HG02763 (cell line): ENCODE results near the gene NID1.

ENCODE experiments used
- ATAC-seq: cut with Tn5 transposase; IDR thresholded peaks from one replicate; pipeline ENCODE4 v1.9.1; 2021; ENCODE audit warnings: mild to moderate bottlenecking, moderate library complexity; ENCODE audit not compliant: unreplicated experiment

Gene NID1, protein sequence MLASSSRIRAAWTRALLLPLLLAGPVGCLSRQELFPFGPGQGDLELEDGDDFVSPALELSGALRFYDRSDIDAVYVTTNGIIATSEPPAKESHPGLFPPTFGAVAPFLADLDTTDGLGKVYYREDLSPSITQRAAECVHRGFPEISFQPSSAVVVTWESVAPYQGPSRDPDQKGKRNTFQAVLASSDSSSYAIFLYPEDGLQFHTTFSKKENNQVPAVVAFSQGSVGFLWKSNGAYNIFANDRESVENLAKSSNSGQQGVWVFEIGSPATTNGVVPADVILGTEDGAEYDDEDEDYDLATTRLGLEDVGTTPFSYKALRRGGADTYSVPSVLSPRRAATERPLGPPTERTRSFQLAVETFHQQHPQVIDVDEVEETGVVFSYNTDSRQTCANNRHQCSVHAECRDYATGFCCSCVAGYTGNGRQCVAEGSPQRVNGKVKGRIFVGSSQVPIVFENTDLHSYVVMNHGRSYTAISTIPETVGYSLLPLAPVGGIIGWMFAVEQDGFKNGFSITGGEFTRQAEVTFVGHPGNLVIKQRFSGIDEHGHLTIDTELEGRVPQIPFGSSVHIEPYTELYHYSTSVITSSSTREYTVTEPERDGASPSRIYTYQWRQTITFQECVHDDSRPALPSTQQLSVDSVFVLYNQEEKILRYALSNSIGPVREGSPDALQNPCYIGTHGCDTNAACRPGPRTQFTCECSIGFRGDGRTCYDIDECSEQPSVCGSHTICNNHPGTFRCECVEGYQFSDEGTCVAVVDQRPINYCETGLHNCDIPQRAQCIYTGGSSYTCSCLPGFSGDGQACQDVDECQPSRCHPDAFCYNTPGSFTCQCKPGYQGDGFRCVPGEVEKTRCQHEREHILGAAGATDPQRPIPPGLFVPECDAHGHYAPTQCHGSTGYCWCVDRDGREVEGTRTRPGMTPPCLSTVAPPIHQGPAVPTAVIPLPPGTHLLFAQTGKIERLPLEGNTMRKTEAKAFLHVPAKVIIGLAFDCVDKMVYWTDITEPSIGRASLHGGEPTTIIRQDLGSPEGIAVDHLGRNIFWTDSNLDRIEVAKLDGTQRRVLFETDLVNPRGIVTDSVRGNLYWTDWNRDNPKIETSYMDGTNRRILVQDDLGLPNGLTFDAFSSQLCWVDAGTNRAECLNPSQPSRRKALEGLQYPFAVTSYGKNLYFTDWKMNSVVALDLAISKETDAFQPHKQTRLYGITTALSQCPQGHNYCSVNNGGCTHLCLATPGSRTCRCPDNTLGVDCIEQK

DNA sequence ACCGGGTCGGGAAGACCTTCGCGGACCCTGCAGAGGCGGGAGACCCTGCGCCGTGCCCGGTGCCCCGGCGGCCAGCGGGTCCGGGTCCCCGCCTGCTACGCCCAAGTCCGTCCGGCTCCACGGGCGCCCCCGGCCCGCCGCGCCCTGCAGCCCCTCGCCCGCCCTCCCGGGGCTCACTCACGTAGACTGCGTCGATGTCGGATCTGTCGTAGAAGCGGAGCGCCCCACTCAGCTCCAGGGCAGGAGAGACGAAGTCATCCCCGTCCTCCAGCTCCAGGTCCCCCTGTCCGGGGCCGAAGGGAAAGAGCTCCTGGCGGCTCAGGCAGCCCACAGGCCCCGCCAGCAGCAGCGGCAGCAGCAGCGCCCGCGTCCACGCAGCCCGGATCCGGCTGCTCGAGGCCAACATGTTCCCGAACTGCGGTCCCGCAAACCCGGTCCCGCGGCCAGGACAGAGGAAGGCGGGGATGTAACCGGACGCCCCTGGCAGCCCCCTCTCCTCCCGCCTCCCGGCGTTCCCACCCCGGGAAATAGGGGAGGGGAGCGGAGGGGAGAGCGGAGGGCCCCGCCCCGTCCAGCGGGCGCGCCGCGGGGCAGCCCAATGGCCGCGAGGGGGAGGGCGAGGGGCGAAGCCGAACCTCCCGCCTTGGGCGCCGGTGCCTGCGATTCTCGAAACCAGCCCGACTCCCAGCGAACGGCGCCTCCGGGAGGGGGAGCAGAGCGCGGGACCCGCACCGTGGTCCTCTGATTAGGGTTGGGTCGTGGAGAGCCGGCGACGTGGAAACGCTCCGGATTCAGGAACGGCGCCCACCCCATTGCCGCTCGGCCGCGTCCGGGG lies at the start of gene NID1:
NID1 (minus strand) TSS at position 417 of the 835 bp plus-strand sequence; CDS start at position 406, 11 bp downstream.
- ATAC-seq: no peak

DNA sequence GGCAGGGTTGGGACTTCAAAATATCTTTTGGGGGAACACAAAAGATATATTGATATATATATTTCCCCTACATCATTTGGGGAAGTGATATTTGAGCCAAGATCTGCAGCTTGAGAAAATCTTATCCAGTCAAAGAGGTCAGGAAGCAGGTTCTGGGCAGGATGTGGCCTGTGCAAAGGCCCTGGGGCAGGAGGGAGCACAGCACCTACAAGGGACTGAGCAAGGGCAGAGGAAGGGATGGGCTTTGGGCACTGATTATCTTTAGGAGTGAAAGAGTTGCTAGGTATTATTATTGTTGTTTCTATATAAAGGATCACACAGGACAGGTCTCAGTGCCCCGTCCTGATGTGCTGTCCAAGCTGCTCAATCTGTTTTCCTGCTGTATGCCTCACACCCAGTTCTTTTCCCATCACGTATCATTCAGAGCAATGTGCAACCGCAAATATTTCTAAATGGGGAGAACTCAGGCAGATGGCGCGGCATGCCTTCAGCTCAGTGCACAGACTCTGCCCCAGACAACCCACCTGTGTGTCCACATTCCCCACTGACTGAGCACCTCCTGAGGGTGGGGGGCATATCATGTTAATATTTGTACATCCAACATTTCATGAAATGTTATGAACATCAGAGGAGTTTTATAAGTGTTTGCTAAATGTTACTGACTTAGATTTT lies 49.3 kb upstream of the NID1 start:
- no peak for ATAC-seq

DNA sequence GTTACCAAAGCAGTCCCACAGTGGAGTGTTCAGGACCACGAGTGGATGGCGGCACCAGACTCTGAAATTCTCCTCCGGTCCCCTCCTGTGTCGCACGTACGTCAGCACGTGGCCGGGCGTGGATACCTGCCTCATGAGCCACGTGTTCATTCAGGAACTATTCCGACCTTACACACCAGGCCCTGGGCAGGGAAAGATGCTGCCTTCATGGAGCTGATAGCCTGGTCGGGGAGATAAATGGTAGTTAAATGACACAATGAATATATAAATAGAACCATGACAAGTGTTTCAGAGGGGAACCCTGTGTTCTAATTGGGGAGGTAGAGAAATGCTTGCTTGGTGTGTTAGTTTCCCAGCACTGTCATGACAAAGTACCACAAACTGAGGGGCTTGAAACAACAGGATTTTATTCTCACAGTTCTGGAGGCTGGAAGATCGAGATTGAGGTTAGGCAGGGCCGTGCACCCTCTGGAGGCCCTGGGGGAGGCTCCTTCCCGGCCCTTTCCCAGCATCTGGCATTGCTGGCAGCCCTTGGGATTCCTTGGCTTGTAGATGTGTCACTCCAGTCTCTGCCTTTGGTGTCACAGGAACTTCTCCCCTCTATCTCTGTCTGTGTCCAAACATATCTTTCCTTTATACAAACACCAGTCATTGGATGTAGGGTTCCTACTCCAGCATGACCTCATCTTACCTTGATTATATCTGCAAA lies 48.6 kb upstream of the NID1 start:
- ATAC-seq: no peak

DNA sequence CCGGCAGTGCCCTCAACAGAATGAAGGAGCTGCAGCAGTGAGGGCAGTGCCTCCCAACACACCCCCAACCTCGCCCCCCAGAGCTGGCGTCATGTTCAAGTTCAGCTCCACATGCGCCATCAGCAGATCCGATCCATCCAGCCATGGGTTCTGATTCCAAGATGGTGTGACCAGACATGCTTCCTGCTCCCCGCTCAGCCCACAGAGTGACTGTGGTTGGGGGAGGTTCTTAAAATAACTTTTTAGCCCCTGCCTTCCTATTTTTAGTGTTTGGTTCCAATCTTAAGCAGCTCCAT lies 47.4 kb upstream of the NID1 start:
- no peak for ATAC-seq

DNA sequence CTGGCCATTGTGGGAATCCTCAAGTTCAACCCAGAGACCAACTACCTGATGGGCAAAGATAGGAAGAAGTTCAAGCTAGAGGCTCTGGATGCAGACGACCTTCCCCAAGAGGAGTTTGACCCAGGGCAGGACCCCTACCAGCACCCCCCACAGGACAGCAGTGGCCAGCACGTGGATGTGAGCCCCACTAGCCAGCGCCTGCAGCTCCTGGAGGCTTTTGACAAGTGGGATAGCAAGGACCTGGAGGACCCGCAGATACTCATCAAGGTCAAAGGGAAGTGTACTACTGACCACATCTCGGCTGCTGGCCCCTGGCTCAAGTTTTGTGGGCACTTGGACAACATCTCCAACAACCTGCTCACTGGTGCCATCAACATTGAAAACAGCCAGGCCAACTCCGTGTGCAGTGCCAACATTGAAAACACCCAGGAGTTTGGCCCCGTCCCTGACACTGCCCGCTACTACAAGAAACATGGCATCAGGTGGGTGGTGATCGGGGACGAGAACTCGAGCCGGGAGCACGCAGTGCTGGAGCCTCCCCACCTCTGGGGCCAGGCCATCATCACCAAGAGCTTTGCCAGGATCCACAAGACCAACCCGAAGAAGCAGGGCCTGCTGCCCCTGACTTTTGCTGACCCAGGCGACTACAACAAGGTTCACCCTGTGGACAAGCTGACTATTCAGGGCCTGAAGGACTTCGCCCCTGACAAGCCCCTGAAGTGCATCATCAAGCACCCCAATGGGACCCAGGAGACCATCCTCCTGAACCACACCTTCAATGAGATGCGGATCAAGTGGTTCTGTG lies 46.8 kb upstream of the NID1 start:
- no peak for ATAC-seq

DNA sequence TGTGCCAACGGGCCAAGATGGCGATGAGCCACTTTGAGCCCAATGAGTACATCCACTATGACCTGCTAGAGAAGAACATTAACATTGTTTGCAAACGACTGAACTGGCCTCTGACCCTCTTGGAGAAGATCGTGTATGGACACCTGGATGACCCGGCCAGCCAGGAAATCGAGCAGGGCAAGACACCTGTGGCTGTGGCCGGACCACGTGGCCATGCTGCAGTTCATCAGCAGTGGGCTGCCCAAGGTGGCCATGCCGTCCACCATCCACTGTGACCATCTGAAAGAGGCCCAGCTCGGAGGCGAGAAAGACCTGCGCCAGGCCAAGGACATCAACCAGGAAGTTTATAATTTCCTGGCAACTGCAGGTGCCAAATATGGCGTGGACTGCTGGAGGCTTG lies 45.2 kb upstream of the NID1 start:
- ATAC-seq: no peak

DNA sequence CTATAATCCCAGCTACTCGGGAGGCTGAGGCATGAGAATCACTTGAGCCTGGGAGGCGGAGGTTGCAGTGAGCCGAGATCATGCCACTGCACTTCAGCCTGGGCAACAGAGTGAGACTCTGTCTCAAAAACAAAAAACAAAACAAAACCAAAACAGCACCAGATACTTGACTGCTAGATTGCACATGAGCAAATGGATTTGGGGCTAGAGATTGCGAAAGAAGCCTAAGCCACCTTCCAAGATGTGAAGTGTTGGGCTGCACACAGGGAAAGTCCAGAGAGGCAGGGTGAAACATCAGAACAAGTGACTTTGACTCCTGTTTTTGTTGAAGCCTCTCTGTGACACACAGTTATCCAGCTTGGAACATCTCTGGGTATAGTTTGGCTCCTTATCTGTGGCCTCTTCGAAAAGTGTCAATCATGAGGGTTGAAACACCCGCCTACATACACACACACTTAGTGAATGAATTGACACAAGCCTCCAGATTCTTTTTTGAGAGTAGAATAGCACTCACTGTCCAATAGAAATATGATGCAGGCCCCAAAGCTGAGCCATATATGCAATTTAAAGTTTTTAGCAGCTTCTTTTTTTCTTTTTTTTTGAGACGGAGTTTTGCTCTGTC lies 43.2 kb upstream of the NID1 start:
- no peak for ATAC-seq

DNA sequence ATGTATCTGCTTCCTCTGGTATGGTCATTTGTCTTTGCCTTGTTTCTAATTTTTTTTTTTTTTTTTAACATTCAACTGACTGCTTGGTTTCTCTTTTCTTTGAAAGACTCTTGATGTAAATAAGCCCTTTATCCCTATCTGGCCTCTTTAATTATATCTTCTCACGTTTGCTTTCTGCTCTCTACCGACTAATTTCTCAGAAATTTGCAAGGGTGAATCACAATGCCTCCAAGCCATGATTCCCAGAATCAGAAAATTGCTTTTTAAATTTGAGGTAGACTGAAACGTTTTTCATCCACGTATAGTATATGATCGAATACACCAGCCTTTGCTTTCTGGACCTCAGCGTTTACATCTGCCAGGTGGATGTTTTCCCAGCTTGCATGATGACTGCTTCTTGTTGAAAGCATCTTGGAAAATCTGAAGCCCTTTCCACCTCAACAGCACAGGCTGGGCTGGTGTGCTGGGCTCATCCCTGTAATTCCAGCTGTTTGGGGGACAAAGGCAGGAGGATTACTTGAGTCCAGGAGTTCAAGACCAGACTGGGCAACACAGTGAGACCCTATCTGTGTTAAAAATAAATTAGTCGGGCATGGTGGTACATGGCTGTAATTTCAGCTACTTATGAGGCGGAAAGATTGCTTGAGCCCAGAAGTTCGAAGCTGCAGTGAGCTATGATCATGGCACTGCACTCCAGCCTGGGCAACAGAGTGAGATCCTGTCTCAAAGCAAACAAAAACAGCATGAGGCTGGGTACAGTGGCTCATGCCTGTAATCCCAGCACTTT lies 42.4 kb upstream of the NID1 start:
- no peak for ATAC-seq

DNA sequence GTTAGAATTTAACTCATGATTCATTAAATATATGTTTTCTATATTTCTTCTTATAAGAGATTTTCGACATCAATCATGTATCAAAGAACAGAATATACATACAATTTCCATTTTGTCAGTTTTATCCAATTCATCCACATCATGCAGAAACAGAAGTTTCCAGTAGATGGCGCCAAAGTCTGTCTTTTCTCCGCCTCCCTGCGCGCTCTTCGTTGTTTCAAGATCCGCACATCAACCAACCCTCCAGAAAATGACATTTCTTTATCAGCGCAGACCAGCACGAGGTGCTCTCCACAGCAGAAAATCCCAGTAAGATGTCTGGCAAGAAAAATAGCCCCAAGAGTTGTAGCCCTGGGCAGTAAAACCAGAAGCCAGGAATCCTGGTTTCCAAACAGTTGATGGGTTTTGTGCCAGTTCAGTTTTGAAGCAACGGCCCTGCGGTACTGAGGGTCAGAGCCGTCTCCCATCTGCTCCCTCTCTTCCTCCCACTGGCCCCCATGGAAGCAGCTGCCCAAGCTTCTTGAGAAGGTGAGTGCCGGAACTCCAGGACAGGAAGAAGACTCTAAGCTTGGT lies 38.8 kb upstream of the NID1 start:
- no peak for ATAC-seq

DNA sequence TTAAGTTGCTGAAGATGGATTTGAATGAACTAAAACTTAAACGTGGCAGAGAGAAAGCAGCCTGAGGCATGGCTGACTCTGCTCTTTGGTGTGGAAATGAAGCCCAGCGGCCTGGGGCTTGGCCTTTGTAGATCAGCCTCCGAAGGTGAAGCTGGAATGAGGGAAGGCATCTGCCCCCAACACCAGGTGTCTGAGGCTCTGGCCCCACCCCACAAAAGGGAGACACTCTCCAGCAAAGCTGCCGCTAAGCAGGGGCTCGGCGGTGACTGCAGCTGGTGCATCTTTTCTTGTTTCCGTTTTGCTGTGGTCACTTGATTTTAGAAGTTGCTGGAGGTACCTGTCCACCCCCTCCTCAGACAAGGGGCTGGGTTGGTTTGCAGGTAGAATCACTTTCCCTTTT lies 38.2 kb upstream of the NID1 start:
- ATAC-seq: no peak

DNA sequence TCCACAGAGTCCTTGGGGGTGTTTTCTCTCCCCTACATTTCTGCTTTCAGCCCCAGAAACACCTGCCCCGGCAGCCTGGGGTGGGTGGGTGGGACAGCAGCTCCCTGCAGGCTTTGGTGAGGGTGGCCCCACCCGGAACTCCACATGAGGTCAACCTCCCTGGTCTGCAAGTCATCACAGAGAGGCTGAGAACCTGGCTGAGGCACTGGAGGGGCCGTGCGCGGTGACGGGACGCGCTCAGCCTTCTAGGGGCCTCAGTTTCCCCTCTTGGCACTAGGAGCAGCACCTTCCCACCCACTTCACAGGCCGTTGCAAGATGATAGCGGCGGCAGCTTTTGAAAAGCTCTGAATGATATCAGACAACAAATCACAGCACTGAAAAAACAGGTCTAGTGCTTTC lies 37.7 kb upstream of the NID1 start:
- ATAC-seq: no peak

DNA sequence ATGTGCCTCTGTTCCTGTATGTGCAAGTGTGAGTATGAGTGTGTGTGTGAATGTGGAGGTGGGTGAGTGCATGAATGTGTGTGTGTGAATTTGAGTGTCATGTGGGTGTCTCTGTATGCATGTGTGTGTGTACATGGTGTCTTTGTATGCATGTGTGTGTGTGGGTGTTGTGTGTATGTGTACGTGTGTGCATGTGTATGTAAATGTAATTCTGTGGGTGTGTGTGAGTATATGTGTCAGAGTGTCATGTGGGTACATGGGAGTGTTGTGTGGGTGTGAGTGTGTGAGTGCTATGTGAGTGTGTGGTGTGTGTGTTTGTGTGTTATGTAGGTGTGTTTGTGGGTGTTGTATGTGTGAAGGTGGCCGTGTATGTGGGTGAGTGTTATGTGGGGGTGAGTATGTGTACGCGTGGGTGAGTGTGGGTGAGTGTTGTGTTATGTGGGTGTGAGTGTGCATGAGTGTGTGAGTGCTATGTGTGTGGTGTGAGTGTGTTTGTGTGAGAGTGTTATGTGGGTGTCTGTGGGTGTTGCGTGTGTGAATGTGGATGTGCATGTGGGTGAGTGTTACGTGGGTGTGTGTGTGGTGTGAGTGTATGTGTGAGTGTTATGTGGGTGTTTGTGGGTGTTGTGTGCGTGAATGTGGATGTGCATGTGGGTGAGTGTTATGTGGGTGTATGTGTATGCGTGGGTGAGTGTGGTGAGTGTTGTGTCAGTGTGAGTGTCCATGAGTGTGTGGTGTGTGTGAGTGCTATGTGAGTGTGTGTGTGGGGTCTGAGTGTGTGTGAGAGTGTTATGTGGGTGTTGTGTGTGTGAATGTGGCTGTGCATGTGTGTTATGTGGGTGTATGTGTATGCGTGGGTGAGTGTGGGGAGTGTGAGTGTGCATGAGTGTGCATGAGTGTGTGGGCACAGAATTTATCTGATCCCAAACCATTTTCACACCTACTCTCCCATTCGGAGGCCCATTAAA lies 36.6 kb upstream of the NID1 start:
- ATAC-seq: no peak

DNA sequence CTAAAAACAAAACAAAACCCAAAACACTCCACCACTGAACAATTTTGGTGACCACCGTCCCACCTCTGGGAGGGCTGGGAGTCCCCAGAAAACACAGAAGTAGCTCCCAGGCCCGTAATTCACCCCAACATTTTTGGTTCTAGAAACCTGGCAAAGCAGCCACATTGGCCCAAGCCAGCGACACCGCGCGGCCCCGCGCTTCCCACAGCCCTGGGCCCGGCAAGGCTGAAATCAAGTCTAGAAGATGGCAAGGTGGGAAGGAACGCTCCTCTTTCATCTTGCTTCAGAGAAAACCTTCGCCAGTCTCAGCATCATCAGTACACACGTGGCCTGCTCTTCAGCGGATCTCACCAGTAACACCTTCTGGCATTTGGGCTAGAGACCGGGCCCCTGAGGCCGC lies 35.9 kb upstream of the NID1 start:
- ATAC-seq: no peak

DNA sequence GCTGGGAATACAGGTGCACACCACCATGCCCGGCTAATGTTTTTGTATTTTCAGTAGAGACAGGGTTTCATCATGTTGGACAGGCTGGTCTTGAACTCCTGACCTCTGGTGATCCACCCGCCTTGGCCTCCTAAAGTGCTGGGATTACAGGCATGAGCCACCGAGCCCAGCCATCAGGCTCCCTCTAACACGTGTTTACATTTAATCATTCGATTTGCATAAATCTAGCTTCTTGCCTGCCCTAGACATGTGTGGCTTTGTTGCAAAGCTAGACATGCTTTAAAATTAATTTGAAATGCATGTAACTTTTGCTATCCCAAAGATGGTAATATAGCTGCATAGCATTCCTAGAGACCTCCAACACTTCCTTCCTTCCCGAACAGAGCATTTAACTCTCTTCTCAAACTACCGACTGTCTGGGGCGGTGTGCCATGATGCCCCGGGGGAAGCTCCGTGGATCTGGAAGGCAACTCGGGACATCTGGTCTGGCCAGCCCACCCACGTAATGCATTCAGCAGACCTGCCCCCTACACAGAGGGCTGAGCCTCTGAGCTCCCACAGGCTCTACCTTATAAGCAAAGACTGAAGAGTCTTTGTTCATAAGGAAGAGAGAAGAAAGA lies 34.6 kb upstream of the NID1 start:
- no peak for ATAC-seq

DNA sequence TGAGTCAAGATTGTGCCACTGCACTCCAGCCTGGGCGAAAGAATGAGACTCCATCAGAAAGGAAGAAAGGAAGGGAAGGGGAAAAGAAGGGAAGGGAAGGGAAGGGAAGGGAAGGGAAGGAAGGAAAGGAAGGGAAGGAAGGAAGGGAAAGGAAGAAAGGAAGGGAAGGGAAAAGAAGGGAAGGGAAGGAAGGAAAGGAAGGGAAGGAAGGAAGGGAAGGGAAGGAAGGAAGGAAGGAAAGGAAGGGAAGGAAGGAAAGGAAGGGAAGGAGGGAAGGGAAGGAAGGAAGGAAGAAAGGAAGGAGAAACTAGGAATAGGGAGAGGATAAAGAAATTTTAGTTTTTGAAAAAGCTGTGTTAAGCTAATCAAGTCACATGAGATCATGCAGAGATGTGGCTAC lies 33.4 kb upstream of the NID1 start:
- no peak for ATAC-seq
